OCI-LY7 (cell line): Measurements from ENCODE around the gene ANGPTL4.

Experiments used
- EZH2phosphoT487 ChIP-seq: fragments of 200-600 bp; sonication (generic); IDR thresholded peaks from 2 replicates; pipeline ENCODE4 v1.6.1; 2018; ENCODE audit warnings: low read depth, borderline replicate concordance, mild to moderate bottlenecking, mixed run types, antibody characterized with exemption, low read length, moderate library complexity, mixed read lengths
- TF ChIP-seq, protein P1 (sequence below): fragments of 200-600 bp; sonication (generic); conservative IDR thresholded peaks from 2 replicates; pipeline ENCODE4 v1.5.1; 2014; ENCODE audit warnings: mild to moderate bottlenecking, antibody characterized with exemption, low read length, moderate library complexity, mixed read lengths

DNA sequence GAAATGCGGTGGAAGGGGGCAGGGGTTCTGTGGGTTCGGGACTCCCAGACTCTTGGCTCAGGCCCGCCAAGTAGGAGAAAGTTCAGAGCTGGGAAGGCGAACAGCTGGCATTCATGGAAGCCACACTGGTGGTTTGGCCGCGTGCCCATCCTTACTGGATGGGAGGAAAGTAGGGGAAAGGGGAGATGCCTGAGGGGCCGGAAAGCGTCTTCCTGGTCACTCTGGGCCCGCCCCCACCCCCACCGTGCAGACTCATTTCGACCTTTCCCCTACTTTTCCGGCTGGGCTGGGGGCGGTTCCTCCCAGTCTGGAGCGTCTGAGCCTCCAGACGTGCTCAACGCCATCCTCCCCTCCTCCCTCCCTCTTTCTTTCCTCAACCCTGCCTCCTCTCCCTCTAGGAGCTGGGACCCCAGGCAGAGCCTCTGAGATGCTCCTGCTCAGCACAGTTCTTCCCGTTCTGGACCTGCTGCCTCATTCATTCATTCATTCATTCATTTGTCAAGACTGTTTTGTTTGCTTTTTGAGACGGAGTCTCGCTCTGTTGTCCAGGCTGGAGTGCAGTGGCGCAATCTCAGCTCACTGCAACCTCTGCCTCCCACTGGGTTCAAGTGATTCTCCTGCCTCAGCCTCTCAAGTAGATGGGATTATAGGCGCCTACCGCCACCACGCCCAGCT lies 3.5 kb downstream of the ANGPTL4 start:
- TF ChIP-seq, protein P1, sequence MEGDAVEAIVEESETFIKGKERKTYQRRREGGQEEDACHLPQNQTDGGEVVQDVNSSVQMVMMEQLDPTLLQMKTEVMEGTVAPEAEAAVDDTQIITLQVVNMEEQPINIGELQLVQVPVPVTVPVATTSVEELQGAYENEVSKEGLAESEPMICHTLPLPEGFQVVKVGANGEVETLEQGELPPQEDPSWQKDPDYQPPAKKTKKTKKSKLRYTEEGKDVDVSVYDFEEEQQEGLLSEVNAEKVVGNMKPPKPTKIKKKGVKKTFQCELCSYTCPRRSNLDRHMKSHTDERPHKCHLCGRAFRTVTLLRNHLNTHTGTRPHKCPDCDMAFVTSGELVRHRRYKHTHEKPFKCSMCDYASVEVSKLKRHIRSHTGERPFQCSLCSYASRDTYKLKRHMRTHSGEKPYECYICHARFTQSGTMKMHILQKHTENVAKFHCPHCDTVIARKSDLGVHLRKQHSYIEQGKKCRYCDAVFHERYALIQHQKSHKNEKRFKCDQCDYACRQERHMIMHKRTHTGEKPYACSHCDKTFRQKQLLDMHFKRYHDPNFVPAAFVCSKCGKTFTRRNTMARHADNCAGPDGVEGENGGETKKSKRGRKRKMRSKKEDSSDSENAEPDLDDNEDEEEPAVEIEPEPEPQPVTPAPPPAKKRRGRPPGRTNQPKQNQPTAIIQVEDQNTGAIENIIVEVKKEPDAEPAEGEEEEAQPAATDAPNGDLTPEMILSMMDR: no peak
- TF ChIP-seq EZH2phosphoT487: no peak
